H1 (cell line): ENCODE results near the gene COL10A1. TPM values are rescaled to one million over a fixed set of nuclear protein-coding genes. Genes with fewer than 3 reads are reported as not detected.

Experiments used
- CTCF ChIA-PET: fragments of 300-600 bp; sonication (Branson Sonifier 250); formaldehyde crosslinking; loops from one replicate; lab custom pipeline; 2021; ENCODE audit not compliant: partially characterized antibody; lab: Charles Lee
- POLR2A ChIA-PET: fragments of 300-600 bp; sonication (Branson Sonifier 250); formaldehyde crosslinking; loops from one replicate; lab custom pipeline; 2021; ENCODE audit warnings: inconsistent platforms; ENCODE audit not compliant: partially characterized antibody; lab: Charles Lee
- DNase-seq, 2 experiments: peaks; one replicate each; pipeline versions ENCODE4 v3.0.0 to v3.0.0-alpha.2; 2010 to 2022; ENCODE audit warnings: low spot score in 2 of 2, low read depth in 1 of 2, mixed read lengths in 1 of 2
- FAIRE-seq: peaks from 2 replicates; lab custom pipeline; 2011; peaks lifted over from hg19 to GRCh38; lab: Jason Lieb, UNC
- H2AFZ ChIP-seq: 2 replicates; pipeline ENCODE4 v1.8.1; 2012; ENCODE audit warnings: low read length, inconsistent platforms
- H2AK5ac ChIP-seq: 2 replicates; pipeline ENCODE4 v1.6.1; 2013; ENCODE audit warnings: low read depth, low read length
- H2BK120ac ChIP-seq: replicated peaks from 2 replicates; pipeline ENCODE3; 2013; ENCODE audit warnings: low read depth, low read length, inconsistent platforms
- H2BK12ac ChIP-seq: 2 replicates; pipeline ENCODE4 v1.6.1; 2013; ENCODE audit warnings: low read depth, low read length
- H2BK15ac ChIP-seq: 2 replicates; pipeline ENCODE4 v1.6.1; 2013; ENCODE audit warnings: low read length
- H2BK20ac ChIP-seq: 2 replicates; pipeline ENCODE4 v1.6.1; 2013; ENCODE audit warnings: low read length
- H2BK5ac ChIP-seq: 2 replicates; pipeline ENCODE4 v1.6.1; 2013; ENCODE audit warnings: low read depth, low read length
- H3K14ac ChIP-seq: 2 replicates; pipeline ENCODE4 v1.6.1; 2013; ENCODE audit warnings: inconsistent platforms; ENCODE audit not compliant: insufficient read length
- H3K18ac ChIP-seq: 2 replicates; pipeline ENCODE4 v1.6.1; 2013; ENCODE audit warnings: low read length; ENCODE audit errors: extremely low read depth
- H3K23ac ChIP-seq: 2 replicates; pipeline ENCODE4 v1.6.1; 2013; ENCODE audit warnings: inconsistent platforms; ENCODE audit not compliant: insufficient read length
- H3K23me2 ChIP-seq: 2 replicates; pipeline ENCODE4 v1.6.1; 2013; ENCODE audit warnings: low read depth, low read length
- H3K27ac ChIP-seq: 2 replicates; pipeline ENCODE4 v1.6.1; 2011; ENCODE audit warnings: low read depth, low read length, inconsistent platforms
- H3K27me3 ChIP-seq, 4 experiments: replicated peaks in 1 of 4; 1 replicate in 1 of 4; 2 replicates in 3 of 4; pipeline versions ENCODE4 v1.6.1 to v1.8.1; 2011 to 2013; ENCODE audit warnings: low read length in 3 of 4, mild to moderate bottlenecking in 3 of 4, inconsistent platforms in 2 of 4, mixed read lengths in 2 of 4, moderate library complexity in 1 of 4; ENCODE audit not compliant: control insufficient read depth in 3 of 4, insufficient read depth in 3 of 4; ENCODE audit errors: extremely low read depth in 1 of 4
- H3K36me3 ChIP-seq, 4 experiments: 2 replicates each; pipeline versions ENCODE4 v1.6.1 to v1.8.1; 2011 to 2013; ENCODE audit warnings: mild to moderate bottlenecking in 4 of 4, low read length in 3 of 4, moderate library complexity in 2 of 4, control low read depth in 1 of 4, inconsistent platforms in 1 of 4; ENCODE audit not compliant: insufficient read depth in 4 of 4, control insufficient read depth in 2 of 4
- H3K4ac ChIP-seq: replicated peaks from 2 replicates; pipeline ENCODE3; 2013; ENCODE audit warnings: low read length, low read depth, mixed read lengths, inconsistent platforms; ENCODE audit not compliant: insufficient read length
- H3K4me1 ChIP-seq, 4 experiments: replicated peaks in 1 of 4; 1 replicate in 1 of 4; 2 replicates in 3 of 4; pipeline versions ENCODE4 v1.6.1 to v1.8.1; 2011 to 2013; ENCODE audit warnings: low read length in 3 of 4, inconsistent platforms in 2 of 4, mixed read lengths in 1 of 4; ENCODE audit not compliant: insufficient read depth in 4 of 4, control insufficient read depth in 3 of 4
- H3K4me2 ChIP-seq, 2 experiments: 2 replicates each; pipeline versions ENCODE4 v1.6.1 to v1.8.1; 2011 to 2013; ENCODE audit warnings: low read depth in 2 of 2, low read length in 2 of 2, control low read depth in 1 of 2, inconsistent platforms in 1 of 2, mild to moderate bottlenecking in 1 of 2; ENCODE audit not compliant: insufficient read depth in 1 of 2
- H3K4me3 ChIP-seq, 4 experiments: fragments of 200-600, 300-600 bp in 1 of 4; sonication (generic), shearing (Covaris generic), sonication (Bioruptor Twin) in 1 of 4; 2 replicates each; pipeline versions ENCODE4 v1.5.1 to v1.8.1; 2011 to 2016; ENCODE audit warnings: low read length in 4 of 4, low read depth in 3 of 4, control low read depth in 2 of 4, inconsistent platforms in 2 of 4, mild to moderate bottlenecking in 2 of 4, mixed read lengths in 1 of 4, moderate library complexity in 1 of 4; ENCODE audit not compliant: insufficient read depth in 2 of 4; ENCODE audit errors: extremely low read depth in 1 of 4
- H3K56ac ChIP-seq: replicated peaks from 2 replicates; pipeline ENCODE3; 2013; ENCODE audit warnings: low read depth, mild to moderate bottlenecking, mixed read lengths, low read length, inconsistent platforms; ENCODE audit not compliant: insufficient read length
- H3K79me1 ChIP-seq: 2 replicates; pipeline ENCODE4 v1.6.1; 2013; ENCODE audit warnings: low read depth, low read length, control low read depth
- H3K79me2 ChIP-seq, 2 experiments: 2 replicates each; pipeline versions ENCODE4 v1.6.1 to v1.8.1; 2012 to 2013; ENCODE audit warnings: low read length in 2 of 2, mild to moderate bottlenecking in 2 of 2, inconsistent platforms in 1 of 2; ENCODE audit not compliant: insufficient read depth in 2 of 2, control insufficient read depth in 1 of 2
- H3K9ac ChIP-seq, 4 experiments: replicated peaks in 1 of 4; 1 replicate in 1 of 4; 2 replicates in 3 of 4; pipeline versions ENCODE4 v1.6.1 to v1.8.1; 2011 to 2013; ENCODE audit warnings: low read depth in 3 of 4, low read length in 3 of 4, control low read depth in 2 of 4, mild to moderate bottlenecking in 2 of 4, moderate library complexity in 2 of 4, inconsistent platforms in 1 of 4; ENCODE audit errors: extremely low read depth in 1 of 4
- H3K9me3 ChIP-seq, 2 experiments: 2 replicates each; pipeline versions ENCODE4 v1.6.1 to v1.8.1; 2012 to 2013; ENCODE audit warnings: mild to moderate bottlenecking in 2 of 2, moderate library complexity in 2 of 2, control low read depth in 1 of 2, inconsistent platforms in 1 of 2, low read depth in 1 of 2, low read length in 1 of 2, mixed read lengths in 1 of 2; ENCODE audit not compliant: insufficient read depth in 2 of 2
- H4K20me1 ChIP-seq, 2 experiments: replicated peaks in 1 of 2; 2 replicates each; pipeline versions ENCODE3 to v1.8.1; 2011 to 2013; ENCODE audit warnings: inconsistent platforms in 2 of 2, low read length in 2 of 2, mild to moderate bottlenecking in 1 of 2; ENCODE audit not compliant: insufficient read depth in 2 of 2, control insufficient read depth in 1 of 2
- H4K5ac ChIP-seq: 2 replicates; pipeline ENCODE4 v1.6.1; 2013; ENCODE audit warnings: low read length, low read depth, mixed read lengths, inconsistent platforms; ENCODE audit not compliant: insufficient read length
- H4K8ac ChIP-seq: 2 replicates; pipeline ENCODE4 v1.8.0; 2013; ENCODE audit warnings: mild to moderate bottlenecking, moderate library complexity, low read length, inconsistent platforms; ENCODE audit not compliant: insufficient read depth; ENCODE audit errors: extremely low read depth
- H4K91ac ChIP-seq: replicated peaks from 2 replicates; pipeline ENCODE3; 2013; ENCODE audit warnings: low read length, mixed read lengths, inconsistent platforms; ENCODE audit not compliant: insufficient read length
- BACH1 ChIP-seq: IDR thresholded peaks from 2 replicates; pipeline ENCODE4 v1.6.1; 2012; ENCODE audit warnings: low read length, improper control_type of control experiment
- CREB1 ChIP-seq: IDR thresholded peaks from 2 replicates; pipeline ENCODE4 v1.6.1; 2012; ENCODE audit warnings: inconsistent platforms
- KDM5A ChIP-seq: fragments of 200-600 bp; IDR thresholded peaks from 2 replicates; pipeline ENCODE4 v1.7.1; 2012; ENCODE audit warnings: mild to moderate bottlenecking, low read length, inconsistent platforms, mixed read lengths
- MAFK ChIP-seq: IDR thresholded peaks from 2 replicates; pipeline ENCODE4 v1.6.1; 2012; ENCODE audit warnings: low read depth, mild to moderate bottlenecking, improper control_type of control experiment, low read length
- NANOG ChIP-seq: IDR thresholded peaks from 2 replicates; pipeline ENCODE4 v1.6.1; 2011; ENCODE audit warnings: low read length, low read depth, mild to moderate bottlenecking, inconsistent platforms; ENCODE audit not compliant: insufficient read depth, poor library complexity, severe bottlenecking
- NRF1 ChIP-seq: IDR thresholded peaks from 2 replicates; pipeline ENCODE4 v1.6.1; 2011; ENCODE audit warnings: mild to moderate bottlenecking, low read depth, low read length, improper control_type of control experiment
- SRF ChIP-seq: IDR thresholded peaks from 2 replicates; pipeline ENCODE4 v1.6.1; 2011; ENCODE audit warnings: mild to moderate bottlenecking, low read depth, low read length, moderate library complexity
- USF2 ChIP-seq: IDR thresholded peaks from 2 replicates; pipeline ENCODE4 v1.6.1; 2011; ENCODE audit warnings: low read length, improper control_type of control experiment
- ZNF274 ChIP-seq: IDR thresholded peaks from 2 replicates; pipeline ENCODE4 v1.7.0; 2012; ENCODE audit warnings: low read length, borderline replicate concordance; ENCODE audit errors: extremely low read depth
- WGBS, 2 experiments: shearing (Covaris generic) in 1 of 2; methylation state at CpG; one replicate each; pipeline versions ENCODE4 v1.1.6 to v1.1.7; 2013 to 2015; ENCODE audit warnings: low lambda C conversion rate in 2 of 2, mixed read lengths in 2 of 2, inconsistent platforms in 1 of 2, low coverage in 1 of 2, missing lambda C conversion rate in 1 of 2; ENCODE audit not compliant: insufficient replicate concordance in 2 of 2, insufficient coverage in 1 of 2, insufficient read length in 1 of 2; ENCODE audit errors: extremely low coverage in 1 of 2, missing lambda C conversion rate in 1 of 2; 5-methylcytosine and 5-hydroxymethylcytosine counted together
- polyA plus RNA-seq, 7 experiments: library from polyadenylated mRNA; depleted of rRNA in 3 of 7; stranded (reverse) in 5 of 7; unstranded in 2 of 7; fragments of >200 nt in 5 of 7; fragments of 200-250 nt in 2 of 7; gene quantifications; 1 replicate in 5 of 7; 2 replicates in 1 of 7; 4 replicates in 1 of 7; pipeline versions ENCODE4 v1.2.1 to v1.2.3, GENCODE V29; 2011 to 2013; ENCODE audit warnings: missing spikeins in 2 of 7, mixed read lengths in 2 of 7
- total RNA-seq: library from RNA; stranded (reverse); fragmentation: NEBNext Ultra II Directional; extraction: Animal tissue kit (Norgen Biotek cat#: 25700); gene quantifications from 2 replicates; pipeline ENCODE4 v1.2.1, GENCODE V29; 2021

The COL10A1 gene
- total and polyA plus RNA-seq, 2 of the 8 experiments (the other 6 are each of a cell fraction or from before 2014, with no cell fraction given) = not detected

- Histone ChIP-seq H3K23me2 (no peaks in the 10 kb centered on the region), H2AFZ (no peak overlapping the region), H3K23ac (no peak overlapping the region), H3K4ac (no peak overlapping the region), H3K27me3 (no peaks in the 10 kb centered on the region), H4K20me1 (no peaks in the 10 kb centered on the region), H3K4me3 (no peak overlapping the region), H3K36me3 (no peaks in the 10 kb centered on the region), H3K79me2 (no peaks in the 10 kb centered on the region), H2BK120ac (no peak overlapping the region), H3K56ac (no peak overlapping the region), H3K4me1 (no peaks in the 10 kb centered on the region), H3K79me1 (no peaks in the 10 kb centered on the region), H4K91ac (no peak overlapping the region), H3K18ac (no peak overlapping the region), H2BK15ac (no peak overlapping the region), H3K27ac (no peak overlapping the region), H2BK5ac (no peak overlapping the region), H3K9me3 (no peaks in the 10 kb centered on the region), H2BK20ac (no peak overlapping the region), H2AK5ac (no peak overlapping the region), H4K8ac (no peak overlapping the region), H2BK12ac (no peak overlapping the region), H4K5ac (no peak overlapping the region), H3K14ac (no peak overlapping the region), H3K4me2 (no peak overlapping the region), H3K9ac (no peak overlapping the region)
- TF ChIP-seq SRF (no peak), USF2 (no peak), NRF1 (no peak), KDM5A (no peak), ZNF274 (no peak), CREB1 (no peak), BACH1 (no peak), MAFK (no peak), NANOG (no peak)
- POLR2A ChIA-PET = no interaction called here
- DNase-seq (no peak), FAIRE-seq (peak; percentile 13)
- WGBS, 2 experiments = 82% methylated on average over 4 of the region's 4 CpGs; no CpG with 5 or more reads in 1 of the 2 experiments
- CTCF ChIA-PET = no interaction called here
Observed at GRCh38 chr6:116145803-116146675, 20.1 kb upstream of the COL10A1 start.
